OCI-LY7 (cell line): ENCODE measurements around the gene CCSAP. TPM values are rescaled to one million over a fixed set of nuclear protein-coding genes. Genes with fewer than 3 reads are reported as not detected.
A peak's percentile ranks its signal among the peaks of the same experiment; 100 is the strongest.

ENCODE experiments used
- Bru-seq: library from RNA; stranded (reverse); fragments of 400-500 nt; gene quantifications from one replicate; lab custom pipeline; 2021; lab: Mats Ljungman, UMichigan
- BruChase-seq, 2 experiments: library from RNA; stranded (reverse); fragments of 400-500 nt; gene quantifications; one replicate each; lab custom pipeline; 2021; lab: Mats Ljungman, UMichigan
- BruUV-seq: library from RNA; stranded (reverse); fragments of 400-500 nt; replicated peaks from 2 replicates; lab custom pipeline; 2021; lab: Mats Ljungman, UMichigan
- CTCF ChIA-PET: fragments of 300-600 bp; sonication (Branson Sonifier 250); formaldehyde crosslinking; loops from one replicate; lab custom pipeline; 2022; ENCODE audit warnings: antibody characterized with exemption; ENCODE audit not compliant: unreplicated experiment; lab: Charles Lee
- POLR2A ChIA-PET: fragments of 300-600 bp; sonication (Branson Sonifier 250); formaldehyde crosslinking; loops from one replicate; lab custom pipeline; 2022; ENCODE audit warnings: antibody characterized with exemption; lab: Charles Lee
- DNase-seq: peaks from one replicate; pipeline ENCODE4 v3.0.0-alpha.2; 2015; ENCODE audit warnings: low spot score
- H2AFZ ChIP-seq: fragments of 200-600 bp; sonication (generic), shearing (Covaris generic); 2 replicates; pipeline ENCODE4 v1.6.1; 2014; ENCODE audit warnings: mild to moderate bottlenecking, antibody characterized with exemption, low read length, moderate library complexity
- H3K27ac ChIP-seq: fragments of 200-600 bp; sonication (generic); 2 replicates; pipeline ENCODE4 v1.5.1; 2014; ENCODE audit warnings: mixed run types, low read depth, mild to moderate bottlenecking, moderate library complexity, low read length, inconsistent platforms; ENCODE audit not compliant: poor library complexity, severe bottlenecking
- H3K36me3 ChIP-seq: fragments of 200-600 bp; sonication (generic); 2 replicates; pipeline ENCODE4 v1.6.1; 2014; ENCODE audit warnings: mild to moderate bottlenecking, antibody characterized with exemption, low read length, moderate library complexity, mixed read lengths; ENCODE audit not compliant: insufficient read depth
- H3K4me1 ChIP-seq: fragments of 200-600 bp; sonication (generic); 2 replicates; pipeline ENCODE4 v1.5.1; 2014; ENCODE audit warnings: mild to moderate bottlenecking, low read length; ENCODE audit not compliant: insufficient read depth, poor library complexity, severe bottlenecking
- H3K4me2 ChIP-seq: fragments of 200-600 bp; sonication (generic); 2 replicates; pipeline ENCODE4 v1.6.1; 2014; ENCODE audit warnings: mild to moderate bottlenecking, low read length
- H3K4me3 ChIP-seq: fragments of 200-600 bp; sonication (generic); 2 replicates; pipeline ENCODE4 v1.5.1; 2014; ENCODE audit warnings: mild to moderate bottlenecking, low read depth, low read length; ENCODE audit not compliant: poor library complexity, severe bottlenecking
- H3K79me2 ChIP-seq: fragments of 200-600 bp; sonication (generic); 2 replicates; pipeline ENCODE4 v1.6.1; 2016; ENCODE audit warnings: low read depth, mild to moderate bottlenecking, low read length, moderate library complexity, mixed read lengths; ENCODE audit not compliant: insufficient read depth
- H3K9me2 ChIP-seq: fragments of 200-600 bp; sonication (generic); 2 replicates; pipeline ENCODE4 v1.6.1; 2016; ENCODE audit warnings: mild to moderate bottlenecking, low read length, mixed read lengths; ENCODE audit not compliant: insufficient read depth
- H3K9me3 ChIP-seq: fragments of 200-600 bp; sonication (generic); 2 replicates; pipeline ENCODE4 v1.6.1; 2014; ENCODE audit warnings: mild to moderate bottlenecking, mixed run types, low read length, mixed read lengths
- H4K20me1 ChIP-seq: fragments of 200-600 bp; sonication (generic); 2 replicates; pipeline ENCODE4 v1.6.1; 2014; ENCODE audit warnings: mild to moderate bottlenecking, antibody characterized with exemption, low read length, moderate library complexity, mixed read lengths; ENCODE audit not compliant: insufficient read depth
- EZH2phosphoT487 ChIP-seq: fragments of 200-600 bp; sonication (generic); IDR thresholded peaks from 2 replicates; pipeline ENCODE4 v1.6.1; 2018; ENCODE audit warnings: low read depth, borderline replicate concordance, mild to moderate bottlenecking, mixed run types, antibody characterized with exemption, low read length, moderate library complexity, mixed read lengths
- intact Hi-C: fragments of 100-400 bp; cut with micrococcal nuclease; formaldehyde crosslinking; loops from one replicate; pipeline ENCODE4 v1.10.0; 2022; ENCODE audit not compliant: unreplicated experiment
- long read RNA-seq: library from polyadenylated mRNA; stranded (forward); transcript quantifications from one replicate; pipeline ENCODE4 v2.0.0, GENCODE V29; 2022
- total RNA-seq, 2 experiments: library from RNA; depleted of rRNA in 1 of 2; stranded (reverse); fragments of >200 nt in 1 of 2; shearing (Covaris generic) in 1 of 2; gene quantifications; 2 replicates each; pipeline ENCODE4 v1.2.3, GENCODE V29; 2014 to 2022
- TF ChIP-seq, protein P1 (sequence below): fragments of 200-600 bp; sonication (generic); conservative IDR thresholded peaks from 2 replicates; pipeline ENCODE4 v1.5.1; 2014; ENCODE audit warnings: mild to moderate bottlenecking, antibody characterized with exemption, low read length, moderate library complexity, mixed read lengths

The CCSAP gene
- total RNA-seq (2014; rRNA removed; shearing (Covaris generic)) (9.3 and 10.5 TPM in 2 replicates), total RNA-seq (2022) (15.7 and 16.9 TPM in 2 replicates), Bru-seq, nascent RNA (percentile 73 among the genes with signal in this experiment), BruChase-seq, experiment 1, labeled RNA remaining after a 6-hour chase (percentile 76 among the genes with signal in this experiment), BruChase-seq, experiment 2, labeled RNA remaining after a 2-hour chase (percentile 91 among the genes with signal in this experiment)
- long read RNA-seq, full-length matches to known transcripts, result 28 of 37 reads
- long read RNA-seq, partial matches to known transcripts, result 0 of 37 reads
- long read RNA-seq, other reads (novel, unspliced or antisense), result 9 of 37 reads

GRCh38 chr1:229342656-229343569 lies at the start of gene CCSAP:
Gene CCSAP (minus strand): TSS chr1:229343047. CDS start chr1:229342465, 582 bp downstream.
- H3K4me3 ChIP-seq, result peak within 1 kb of the TSS; percentile 79
- peak within 1 kb of the TSS; percentile 100 for H3K4me2 ChIP-seq
- 0 out of 2 replicates have a peak, but pooled peaks cover 6% of the 10 kb centered on the region for H4K20me1 ChIP-seq
- peaks cover 30% of the 10 kb centered on the region for H3K4me1 ChIP-seq
- peak; percentile 79 for DNase-seq
- no peaks in the 10 kb centered on the region for H3K9me3 ChIP-seq
- CTCF ChIA-PET, result no interaction called here
- TF ChIP-seq EZH2phosphoT487, result no peak
- TF ChIP-seq, protein P1, sequence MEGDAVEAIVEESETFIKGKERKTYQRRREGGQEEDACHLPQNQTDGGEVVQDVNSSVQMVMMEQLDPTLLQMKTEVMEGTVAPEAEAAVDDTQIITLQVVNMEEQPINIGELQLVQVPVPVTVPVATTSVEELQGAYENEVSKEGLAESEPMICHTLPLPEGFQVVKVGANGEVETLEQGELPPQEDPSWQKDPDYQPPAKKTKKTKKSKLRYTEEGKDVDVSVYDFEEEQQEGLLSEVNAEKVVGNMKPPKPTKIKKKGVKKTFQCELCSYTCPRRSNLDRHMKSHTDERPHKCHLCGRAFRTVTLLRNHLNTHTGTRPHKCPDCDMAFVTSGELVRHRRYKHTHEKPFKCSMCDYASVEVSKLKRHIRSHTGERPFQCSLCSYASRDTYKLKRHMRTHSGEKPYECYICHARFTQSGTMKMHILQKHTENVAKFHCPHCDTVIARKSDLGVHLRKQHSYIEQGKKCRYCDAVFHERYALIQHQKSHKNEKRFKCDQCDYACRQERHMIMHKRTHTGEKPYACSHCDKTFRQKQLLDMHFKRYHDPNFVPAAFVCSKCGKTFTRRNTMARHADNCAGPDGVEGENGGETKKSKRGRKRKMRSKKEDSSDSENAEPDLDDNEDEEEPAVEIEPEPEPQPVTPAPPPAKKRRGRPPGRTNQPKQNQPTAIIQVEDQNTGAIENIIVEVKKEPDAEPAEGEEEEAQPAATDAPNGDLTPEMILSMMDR, result peak; percentile 40
- POLR2A ChIA-PET, result interaction anchor here (1.1 to 2.3 kb wide), 2 partner anchors 9 to 87 kb away, joined by 3 to 6 read pairs; no protein-coding TSS in a partner anchor
- intact Hi-C loops, result loop anchor here (1.0 to 5.0 kb wide), 6 partner anchors 72 to 856 kb away; partner anchors contain the start of genes ABCB10, NUP133, RAB4A and RNF187
- no peaks in the 10 kb centered on the region for H3K9me2 ChIP-seq
- peaks cover 39% of the 10 kb centered on the region for H3K79me2 ChIP-seq
- no TSS peak for BruUV-seq
- H3K27ac ChIP-seq, result peak within 1 kb of the TSS; percentile 70
- no peaks in the 10 kb centered on the region for H3K36me3 ChIP-seq
- H2AFZ ChIP-seq, result peak within 1 kb of the TSS; percentile 85

GRCh38 chr1:229390130-229390529 lies 47.3 kb upstream of the CCSAP start:
- Histone ChIP-seq H3K79me2 (no peaks in the 10 kb centered on the region), H3K27ac (no peak overlapping the region), H3K36me3 (no peaks in the 10 kb centered on the region), H3K4me1 (no peaks in the 10 kb centered on the region), H4K20me1 (no peaks in the 10 kb centered on the region), H3K4me3 (no peak overlapping the region), H3K9me2 (no peaks in the 10 kb centered on the region), H3K9me3 (no peaks in the 10 kb centered on the region), H2AFZ (no peak overlapping the region), H3K4me2 (no peak overlapping the region)
- TF ChIP-seq, protein P1, result no peak
- TF ChIP-seq EZH2phosphoT487, result no peak
- ChIA-PET CTCF (interaction anchor here (0.6 kb wide), 1 partner anchor 10 kb away, joined by 3 read pairs; no protein-coding TSS in a partner anchor), POLR2A (no interaction called here)
- intact Hi-C loops, result no loop called here
- no TSS peak for BruUV-seq
- DNase-seq, result no peak
